ENCODE results near the gene RNF38. TPM values are rescaled to one million over a fixed set of nuclear protein-coding genes. Genes with fewer than 3 reads are reported as not detected.
A peak's percentile ranks its signal among the peaks of the same experiment; 100 is the strongest.
"Not testable (repeated sequence)": the region's sequence is repeated elsewhere in the genome, so short reads cannot be mapped to it uniquely, and the experiment has no call there.

The RNF38 gene
- total RNA-seq, 3 donors from 2014 or later: 30.8 to 45.8 (median 36.0) TPM

DNA sequence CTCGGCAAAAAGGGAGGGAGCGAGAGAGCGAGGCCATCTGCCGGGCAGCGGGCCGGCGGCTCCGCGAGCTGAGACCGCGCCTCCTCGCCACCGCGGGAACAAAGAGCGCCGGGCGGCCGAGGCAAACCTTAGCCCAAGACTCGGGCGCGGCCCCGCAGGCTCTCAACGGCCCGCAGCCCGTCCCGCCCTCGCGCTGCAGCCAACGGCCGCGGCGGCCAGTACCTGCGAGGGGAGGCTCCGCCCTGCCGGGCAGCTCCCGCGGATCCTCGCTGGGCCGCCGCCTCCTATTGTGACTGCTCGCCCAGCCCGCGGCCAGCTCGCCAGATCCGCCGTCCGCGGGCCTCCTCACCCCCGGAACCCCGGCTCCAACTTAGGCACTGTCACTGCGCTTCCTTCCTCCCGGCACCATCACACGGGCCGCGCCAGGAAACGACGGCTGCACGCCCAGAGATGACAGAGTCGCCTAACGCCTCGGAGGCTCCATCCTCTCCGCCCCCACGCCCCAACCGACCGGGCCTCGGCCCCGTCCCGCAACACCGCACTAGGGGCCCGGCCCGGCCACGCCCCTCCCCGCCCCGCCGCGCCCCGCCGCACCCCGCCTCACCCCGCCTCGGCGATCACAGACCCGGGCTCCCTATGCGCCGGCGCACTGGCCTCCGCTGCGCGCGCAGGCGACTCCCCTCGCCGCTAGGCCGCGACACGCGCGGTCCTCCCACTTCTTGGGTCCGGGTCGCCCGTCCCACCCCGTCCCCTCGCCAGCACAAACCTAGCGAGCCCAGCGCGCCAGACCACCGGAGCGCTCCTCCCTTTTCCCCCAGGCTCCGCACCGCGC is 479 bp upstream of the RNF38 start:
- H3K27me3 ChIP-seq: no peaks in the 10 kb centered on the region
- intact Hi-C loops (cut with DNase I; ENCODE audit: low total_unique reads): no loop called here

GRCh38 chr9:36398745-36399144 is 1.3 kb downstream of the RNF38 start:
- Histone ChIP-seq H3K9me3 (no peaks in the 10 kb centered on the region), H3K36me3 (no peaks in the 10 kb centered on the region), H3K4me3 (peak overlapping the region in 2 of 3 donors; percentile 75 to 82), H3K27ac (peak overlapping the region; percentile 27 to 97), H3K4me1 (peaks cover 0 to 21% of the 10 kb centered on the region in 2 donors), H3K27me3 (no peaks in the 10 kb centered on the region)
- intact Hi-C loops (cut with DNase I; ENCODE audit: low total_unique reads): no loop called here
- no peak for TF ChIP-seq POLR2AphosphoS5 (IDR thresholded peaks at IDR 0.05)
- TF ChIP-seq CTCF (IDR thresholded peaks at IDR 0.05): no peak
- TF ChIP-seq POLR2A (IDR thresholded peaks at IDR 0.05): no peak
- no peak for DNase-seq (ENCODE audit: low spot score in 2 of 2)

More for the DNA sequence above, 479 bp upstream of the RNF38 start:
- no peaks in the 10 kb centered on the region for H3K9me3 ChIP-seq
- H3K36me3 ChIP-seq: no peaks in the 10 kb centered on the region
- H3K4me1 ChIP-seq: peaks cover 0 to 21% of the 10 kb centered on the region in 2 donors
- H3K4me3 ChIP-seq: peak overlapping the region; percentile 72 to 82 (median 75)
- H3K27ac ChIP-seq: peak overlapping the region; percentile 95 to 97
- TF ChIP-seq POLR2A (IDR thresholded peaks at IDR 0.05) (no peak), POLR2AphosphoS5 (IDR thresholded peaks at IDR 0.05) (peak; percentile 56 to 79 (median 64)), CTCF (IDR thresholded peaks at IDR 0.05) (peak in 1 of 3 donors; percentile 10)
- peak; percentile 86 for DNase-seq (ENCODE audit: low spot score in 2 of 2)

GRCh38 chr9:36396985-36397384 is 3.1 kb downstream of the RNF38 start:
- DNase-seq (ENCODE audit: low spot score in 2 of 2): no peak
- H3K4me1 ChIP-seq: peaks cover 0 to 19% of the 10 kb centered on the region in 2 donors
- intact Hi-C loops (cut with DNase I; ENCODE audit: low total_unique reads): no loop called here
- no peaks in the 10 kb centered on the region for H3K27me3 ChIP-seq
- no peak overlapping the region for H3K4me3 ChIP-seq
- no peaks in the 10 kb centered on the region for H3K36me3 ChIP-seq
- H3K27ac ChIP-seq: no peak overlapping the region
- H3K9me3 ChIP-seq: no peaks in the 10 kb centered on the region
- TF ChIP-seq CTCF (IDR thresholded peaks at IDR 0.05): no peak
- no peak for TF ChIP-seq POLR2AphosphoS5 (IDR thresholded peaks at IDR 0.05)
- no peak for TF ChIP-seq POLR2A (IDR thresholded peaks at IDR 0.05)

- no peaks in the 10 kb centered on the region for H3K36me3 ChIP-seq
- intact Hi-C loops (cut with DNase I; ENCODE audit: low total_unique reads): no loop called here
- peaks cover 0 to 2% of the 10 kb centered on the region in 2 donors for H3K4me1 ChIP-seq
- no peak for DNase-seq (ENCODE audit: low spot score in 2 of 2)
- no peaks in the 10 kb centered on the region for H3K9me3 ChIP-seq
- H3K27ac ChIP-seq: no peak overlapping the region
- H3K4me3 ChIP-seq: no peak overlapping the region
- no peak for TF ChIP-seq POLR2A (IDR thresholded peaks at IDR 0.05)
- no peak for TF ChIP-seq POLR2AphosphoS5 (IDR thresholded peaks at IDR 0.05)
- TF ChIP-seq CTCF (IDR thresholded peaks at IDR 0.05): no peak
- no peaks in the 10 kb centered on the region for H3K27me3 ChIP-seq
Observed at GRCh38 chr9:36392489-36392888, 7.6 kb downstream of the RNF38 start.

DNA sequence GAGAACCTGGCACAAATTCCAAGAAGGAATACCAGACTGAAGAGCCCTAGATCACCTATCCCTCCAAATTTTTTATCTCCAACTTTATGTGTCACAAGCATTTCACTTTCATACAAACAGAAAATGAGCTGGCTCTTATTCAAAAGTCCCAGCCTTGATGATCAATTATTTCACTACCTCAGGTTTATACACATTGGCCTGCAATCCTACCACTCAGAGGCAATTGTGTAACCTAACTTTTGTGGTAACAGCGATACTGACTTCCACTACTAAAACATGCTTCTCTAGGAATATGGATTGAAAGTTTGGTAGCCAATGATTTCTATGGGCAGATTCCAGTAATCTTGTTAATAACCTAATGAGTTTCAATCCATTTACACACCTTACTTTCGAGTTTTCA is 10.5 kb downstream of the RNF38 start:
- intact Hi-C loops (cut with DNase I; ENCODE audit: low total_unique reads): no loop called here
- Histone ChIP-seq H3K27ac (no peak overlapping the region), H3K4me1 (no peaks in the 10 kb centered on the region)

GRCh38 chr9:36386396-36386965 is 13.6 kb downstream of the RNF38 start:
- H3K9me3 ChIP-seq; H3K27ac ChIP-seq; H3K4me1 ChIP-seq; H3K36me3 ChIP-seq; DNase-seq (ENCODE audit: low spot score in 2 of 2); H3K27me3 ChIP-seq; H3K4me3 ChIP-seq; intact Hi-C loops (cut with DNase I; ENCODE audit: low total_unique reads): not testable (repeated sequence)

More for the DNA sequence above, 10.5 kb downstream of the RNF38 start:
- Histone ChIP-seq H3K36me3 (no peaks in the 10 kb centered on the region), H3K27me3 (no peaks in the 10 kb centered on the region), H3K4me3 (no peak overlapping the region), H3K9me3 (no peaks in the 10 kb centered on the region)
- TF ChIP-seq CTCF (IDR thresholded peaks at IDR 0.05) (no peak), POLR2AphosphoS5 (IDR thresholded peaks at IDR 0.05) (no peak), POLR2A (IDR thresholded peaks at IDR 0.05) (no peak)
- no peak for DNase-seq (ENCODE audit: low spot score in 2 of 2)
